Astrocyte (in vitro differentiated cells and primary cell): ENCODE measurements around the gene HOXC6.

Experiments used
- CTCF ChIP-seq: IDR thresholded peaks from 2 replicates; pipeline ENCODE4 v1.5.1; 2011; ENCODE audit warnings: low read depth, mild to moderate bottlenecking, inconsistent platforms, low read length, moderate library complexity; ENCODE audit not compliant: insufficient read depth
- EZH2 ChIP-seq: IDR thresholded peaks from 2 replicates; pipeline ENCODE4 v1.6.1; 2012; ENCODE audit warnings: mild to moderate bottlenecking, low read length, inconsistent platforms; ENCODE audit not compliant: insufficient read depth

GRCh38 chr12:53983950-53984572 is 44.2 kb upstream of the HOXC6 start:
- TF ChIP-seq EZH2 (peak; percentile 82), CTCF (no peak)
